ENCODE measurements around the gene COL24A1. TPM values are rescaled to one million over a fixed set of nuclear protein-coding genes. Genes with fewer than 3 reads are reported as not detected.
"Not testable (repeated sequence)": the region's sequence is repeated elsewhere in the genome, so short reads cannot be mapped to it uniquely, and the experiment has no call there.

COL24A1 gene
- total RNA-seq, 1 experiment from 2014 or later: 1.1 TPM

DNA sequence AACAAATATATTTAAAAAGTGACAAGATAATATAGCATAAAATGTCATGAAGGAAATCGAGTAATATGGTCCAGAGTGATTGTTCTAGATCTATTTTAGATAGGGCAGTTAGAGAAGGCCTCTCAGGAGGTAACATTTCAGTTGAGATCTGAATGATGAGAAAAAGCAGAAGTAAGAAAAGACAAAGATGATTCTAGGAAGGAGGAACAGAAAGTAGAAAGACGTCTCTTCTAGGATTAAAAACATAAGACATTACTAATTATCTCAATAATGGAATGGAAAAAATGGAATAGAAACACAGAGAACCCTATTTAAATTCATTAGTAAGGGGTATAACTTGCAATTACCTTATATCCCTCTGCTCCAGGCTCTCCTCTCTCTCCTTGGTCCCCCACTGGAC is 318.3 kb downstream of the COL24A1 start:
- no peaks in the 10 kb centered on the region for H3K36me3 Mint-ChIP-seq
- ChIA-PET CTCF (interaction anchor here (1.1 kb wide), 2 partner anchors 47 to 130 kb away, joined by 3 read pairs; partner anchors contain the start of gene ZNHIT6), POLR2A (no interaction called here)
- no peaks in the 10 kb centered on the region for H3K27me3 Mint-ChIP-seq (ENCODE audit: low read depth)
- no peak for TF ChIP-seq SMAD3 (CRISPR knock-in tag; IDR thresholded peaks at IDR 0.05; ENCODE audit: borderline replicate concordance)
- TF ChIP-seq, protein P1, sequence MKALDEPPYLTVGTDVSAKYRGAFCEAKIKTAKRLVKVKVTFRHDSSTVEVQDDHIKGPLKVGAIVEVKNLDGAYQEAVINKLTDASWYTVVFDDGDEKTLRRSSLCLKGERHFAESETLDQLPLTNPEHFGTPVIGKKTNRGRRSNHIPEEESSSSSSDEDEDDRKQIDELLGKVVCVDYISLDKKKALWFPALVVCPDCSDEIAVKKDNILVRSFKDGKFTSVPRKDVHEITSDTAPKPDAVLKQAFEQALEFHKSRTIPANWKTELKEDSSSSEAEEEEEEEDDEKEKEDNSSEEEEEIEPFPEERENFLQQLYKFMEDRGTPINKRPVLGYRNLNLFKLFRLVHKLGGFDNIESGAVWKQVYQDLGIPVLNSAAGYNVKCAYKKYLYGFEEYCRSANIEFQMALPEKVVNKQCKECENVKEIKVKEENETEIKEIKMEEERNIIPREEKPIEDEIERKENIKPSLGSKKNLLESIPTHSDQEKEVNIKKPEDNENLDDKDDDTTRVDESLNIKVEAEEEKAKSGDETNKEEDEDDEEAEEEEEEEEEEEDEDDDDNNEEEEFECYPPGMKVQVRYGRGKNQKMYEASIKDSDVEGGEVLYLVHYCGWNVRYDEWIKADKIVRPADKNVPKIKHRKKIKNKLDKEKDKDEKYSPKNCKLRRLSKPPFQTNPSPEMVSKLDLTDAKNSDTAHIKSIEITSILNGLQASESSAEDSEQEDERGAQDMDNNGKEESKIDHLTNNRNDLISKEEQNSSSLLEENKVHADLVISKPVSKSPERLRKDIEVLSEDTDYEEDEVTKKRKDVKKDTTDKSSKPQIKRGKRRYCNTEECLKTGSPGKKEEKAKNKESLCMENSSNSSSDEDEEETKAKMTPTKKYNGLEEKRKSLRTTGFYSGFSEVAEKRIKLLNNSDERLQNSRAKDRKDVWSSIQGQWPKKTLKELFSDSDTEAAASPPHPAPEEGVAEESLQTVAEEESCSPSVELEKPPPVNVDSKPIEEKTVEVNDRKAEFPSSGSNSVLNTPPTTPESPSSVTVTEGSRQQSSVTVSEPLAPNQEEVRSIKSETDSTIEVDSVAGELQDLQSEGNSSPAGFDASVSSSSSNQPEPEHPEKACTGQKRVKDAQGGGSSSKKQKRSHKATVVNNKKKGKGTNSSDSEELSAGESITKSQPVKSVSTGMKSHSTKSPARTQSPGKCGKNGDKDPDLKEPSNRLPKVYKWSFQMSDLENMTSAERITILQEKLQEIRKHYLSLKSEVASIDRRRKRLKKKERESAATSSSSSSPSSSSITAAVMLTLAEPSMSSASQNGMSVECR (CRISPR knock-in tag; IDR thresholded peaks at IDR 0.05; ENCODE audit: borderline replicate concordance): no peak
- TF ChIP-seq ZNF232 (CRISPR knock-in tag; IDR thresholded peaks at IDR 0.05): no peak
- TF ChIP-seq ZNF317 (CRISPR knock-in tag; IDR thresholded peaks at IDR 0.05; ENCODE audit: borderline replicate concordance, low read depth): no peak
- TF ChIP-seq, protein P2, sequence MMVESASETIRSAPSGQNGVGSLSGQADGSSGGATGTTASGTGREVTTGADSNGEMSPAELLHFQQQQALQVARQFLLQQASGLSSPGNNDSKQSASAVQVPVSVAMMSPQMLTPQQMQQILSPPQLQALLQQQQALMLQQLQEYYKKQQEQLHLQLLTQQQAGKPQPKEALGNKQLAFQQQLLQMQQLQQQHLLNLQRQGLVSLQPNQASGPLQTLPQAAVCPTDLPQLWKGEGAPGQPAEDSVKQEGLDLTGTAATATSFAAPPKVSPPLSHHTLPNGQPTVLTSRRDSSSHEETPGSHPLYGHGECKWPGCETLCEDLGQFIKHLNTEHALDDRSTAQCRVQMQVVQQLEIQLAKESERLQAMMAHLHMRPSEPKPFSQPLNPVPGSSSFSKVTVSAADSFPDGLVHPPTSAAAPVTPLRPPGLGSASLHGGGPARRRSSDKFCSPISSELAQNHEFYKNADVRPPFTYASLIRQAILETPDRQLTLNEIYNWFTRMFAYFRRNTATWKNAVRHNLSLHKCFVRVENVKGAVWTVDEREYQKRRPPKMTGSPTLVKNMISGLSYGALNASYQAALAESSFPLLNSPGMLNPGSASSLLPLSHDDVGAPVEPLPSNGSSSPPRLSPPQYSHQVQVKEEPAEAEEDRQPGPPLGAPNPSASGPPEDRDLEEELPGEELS (CRISPR knock-in tag; IDR thresholded peaks at IDR 0.05): no peak
- no peak for TF ChIP-seq TEAD1 (CRISPR knock-in tag; IDR thresholded peaks at IDR 0.05)
- no peak overlapping the region for H3K4me3 Mint-ChIP-seq
- no peaks in the 10 kb centered on the region for H3K4me1 Mint-ChIP-seq
- no peak overlapping the region for H3K27ac Mint-ChIP-seq
- no peak for ATAC-seq
- H3K9me3 Mint-ChIP-seq: no peaks in the 10 kb centered on the region
- DNase-seq (ENCODE audit: low spot score): no peak

DNA sequence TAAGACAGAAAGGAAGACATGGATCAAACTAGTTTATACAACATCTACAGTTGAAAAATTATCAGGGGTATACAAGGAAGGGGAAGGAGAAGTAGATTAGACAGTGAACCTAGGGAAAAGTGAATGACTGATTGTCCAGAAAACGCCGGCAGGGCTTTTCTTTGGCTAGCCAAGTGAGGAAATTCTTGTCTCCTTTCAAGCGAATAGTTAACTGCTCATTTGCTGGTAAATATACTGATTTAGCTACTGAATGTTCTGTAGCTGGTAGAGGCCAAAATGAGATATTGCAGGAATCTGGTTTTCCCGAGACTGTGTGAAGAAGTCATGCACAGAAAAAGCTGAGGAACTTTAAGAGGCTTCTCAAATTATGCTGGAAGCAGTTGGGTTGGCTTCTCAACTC is 319.8 kb downstream of the COL24A1 start:
- Mint-ChIP-seq H3K4me3 (no peak overlapping the region), H3K27me3 (ENCODE audit: low read depth) (no peaks in the 10 kb centered on the region), H3K36me3 (peaks cover under 1% of the 10 kb centered on the region; the same call in 1 of the 2 replicates), H3K4me1 (no peaks in the 10 kb centered on the region), H3K27ac (no peak overlapping the region), H3K9me3 (peaks cover under 1% of the 10 kb centered on the region)
- DNase-seq (ENCODE audit: low spot score): no peak
- ChIA-PET POLR2A (no interaction called here), CTCF (no interaction called here)
- no peak for ATAC-seq
- TF ChIP-seq, protein P3, sequence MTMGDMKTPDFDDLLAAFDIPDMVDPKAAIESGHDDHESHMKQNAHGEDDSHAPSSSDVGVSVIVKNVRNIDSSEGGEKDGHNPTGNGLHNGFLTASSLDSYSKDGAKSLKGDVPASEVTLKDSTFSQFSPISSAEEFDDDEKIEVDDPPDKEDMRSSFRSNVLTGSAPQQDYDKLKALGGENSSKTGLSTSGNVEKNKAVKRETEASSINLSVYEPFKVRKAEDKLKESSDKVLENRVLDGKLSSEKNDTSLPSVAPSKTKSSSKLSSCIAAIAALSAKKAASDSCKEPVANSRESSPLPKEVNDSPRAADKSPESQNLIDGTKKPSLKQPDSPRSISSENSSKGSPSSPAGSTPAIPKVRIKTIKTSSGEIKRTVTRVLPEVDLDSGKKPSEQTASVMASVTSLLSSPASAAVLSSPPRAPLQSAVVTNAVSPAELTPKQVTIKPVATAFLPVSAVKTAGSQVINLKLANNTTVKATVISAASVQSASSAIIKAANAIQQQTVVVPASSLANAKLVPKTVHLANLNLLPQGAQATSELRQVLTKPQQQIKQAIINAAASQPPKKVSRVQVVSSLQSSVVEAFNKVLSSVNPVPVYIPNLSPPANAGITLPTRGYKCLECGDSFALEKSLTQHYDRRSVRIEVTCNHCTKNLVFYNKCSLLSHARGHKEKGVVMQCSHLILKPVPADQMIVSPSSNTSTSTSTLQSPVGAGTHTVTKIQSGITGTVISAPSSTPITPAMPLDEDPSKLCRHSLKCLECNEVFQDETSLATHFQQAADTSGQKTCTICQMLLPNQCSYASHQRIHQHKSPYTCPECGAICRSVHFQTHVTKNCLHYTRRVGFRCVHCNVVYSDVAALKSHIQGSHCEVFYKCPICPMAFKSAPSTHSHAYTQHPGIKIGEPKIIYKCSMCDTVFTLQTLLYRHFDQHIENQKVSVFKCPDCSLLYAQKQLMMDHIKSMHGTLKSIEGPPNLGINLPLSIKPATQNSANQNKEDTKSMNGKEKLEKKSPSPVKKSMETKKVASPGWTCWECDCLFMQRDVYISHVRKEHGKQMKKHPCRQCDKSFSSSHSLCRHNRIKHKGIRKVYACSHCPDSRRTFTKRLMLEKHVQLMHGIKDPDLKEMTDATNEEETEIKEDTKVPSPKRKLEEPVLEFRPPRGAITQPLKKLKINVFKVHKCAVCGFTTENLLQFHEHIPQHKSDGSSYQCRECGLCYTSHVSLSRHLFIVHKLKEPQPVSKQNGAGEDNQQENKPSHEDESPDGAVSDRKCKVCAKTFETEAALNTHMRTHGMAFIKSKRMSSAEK (CRISPR knock-in tag; IDR thresholded peaks at IDR 0.05; ENCODE audit: borderline replicate concordance): no peak
- no peak for TF ChIP-seq EMX1 (CRISPR knock-in tag; IDR thresholded peaks at IDR 0.05)
- no peak for TF ChIP-seq KAT7 (CRISPR knock-in tag; IDR thresholded peaks at IDR 0.05; ENCODE audit: borderline replicate concordance)
- TF ChIP-seq, protein P4, sequence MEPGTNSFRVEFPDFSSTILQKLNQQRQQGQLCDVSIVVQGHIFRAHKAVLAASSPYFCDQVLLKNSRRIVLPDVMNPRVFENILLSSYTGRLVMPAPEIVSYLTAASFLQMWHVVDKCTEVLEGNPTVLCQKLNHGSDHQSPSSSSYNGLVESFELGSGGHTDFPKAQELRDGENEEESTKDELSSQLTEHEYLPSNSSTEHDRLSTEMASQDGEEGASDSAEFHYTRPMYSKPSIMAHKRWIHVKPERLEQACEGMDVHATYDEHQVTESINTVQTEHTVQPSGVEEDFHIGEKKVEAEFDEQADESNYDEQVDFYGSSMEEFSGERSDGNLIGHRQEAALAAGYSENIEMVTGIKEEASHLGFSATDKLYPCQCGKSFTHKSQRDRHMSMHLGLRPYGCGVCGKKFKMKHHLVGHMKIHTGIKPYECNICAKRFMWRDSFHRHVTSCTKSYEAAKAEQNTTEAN (CRISPR knock-in tag; IDR thresholded peaks at IDR 0.05): no peak

DNA sequence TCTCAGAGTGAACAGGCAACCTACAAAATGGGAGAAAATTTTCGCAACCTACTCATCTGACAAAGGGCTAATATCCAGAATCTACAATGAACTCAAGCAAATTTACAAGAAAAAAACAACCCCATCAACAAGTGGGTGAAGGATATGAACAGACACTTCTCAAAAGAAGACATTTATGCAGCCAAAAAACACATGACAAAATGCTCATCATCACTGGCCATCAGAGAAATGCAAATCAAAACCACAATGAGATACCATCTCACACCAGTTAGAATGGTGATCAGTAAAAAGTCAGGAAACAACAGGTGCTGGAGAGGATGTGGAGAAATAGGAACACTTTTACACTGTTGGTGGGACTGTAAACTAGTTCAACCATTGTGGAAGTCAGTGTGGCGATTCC is 323.4 kb downstream of the COL24A1 start:
- DNase-seq (ENCODE audit: low spot score); POLR2A ChIA-PET; H3K27ac Mint-ChIP-seq; H3K27me3 Mint-ChIP-seq (ENCODE audit: low read depth); H3K4me3 Mint-ChIP-seq; H3K4me1 Mint-ChIP-seq; ATAC-seq; CTCF ChIA-PET: not testable (repeated sequence)
- Mint-ChIP-seq H3K36me3 (peaks cover 20% of the 10 kb centered on the region), H3K9me3 (peaks cover 21% of the 10 kb centered on the region)
